GM19324 (cell line): ENCODE measurements around the gene BMPR1A.
"Not testable (repeated sequence)": the region's sequence is repeated elsewhere in the genome, so short reads cannot be mapped to it uniquely, and the experiment has no call there.

Experiments
- ATAC-seq: cut with Tn5 transposase; IDR thresholded peaks from one replicate; pipeline ENCODE4 v1.9.1; 2021; ENCODE audit warnings: mild to moderate bottlenecking, moderate library complexity; ENCODE audit not compliant: unreplicated experiment, low FRiP score

The BMPR1A gene

GRCh38 chr10:86728056-86728455 lies 28.4 kb upstream of the BMPR1A start:
- ATAC-seq: no peak

- no peak for ATAC-seq
These were observed 26.7 kb upstream of the BMPR1A start for GRCh38 chr10:86729677-86730076.

- ATAC-seq: no peak
These were observed 26.2 kb upstream of the BMPR1A start for GRCh38 chr10:86730227-86730626.

GRCh38 chr10:86732771-86733170 lies 23.6 kb upstream of the BMPR1A start:
- ATAC-seq: no peak

GRCh38 chr10:86733260-86733671 lies 23.2 kb upstream of the BMPR1A start:
- ATAC-seq: no peak

GRCh38 chr10:86734207-86734988 lies 22.0 kb upstream of the BMPR1A start:
- ATAC-seq: no peak

- not testable (repeated sequence) for ATAC-seq
These were observed 21.1 kb upstream of the BMPR1A start for GRCh38 chr10:86735278-86735677.

- ATAC-seq: no peak
These were observed 14.2 kb upstream of the BMPR1A start for GRCh38 chr10:86742230-86742629.

GRCh38 chr10:86744067-86744725 lies 12.2 kb upstream of the BMPR1A start:
- ATAC-seq: no peak

- no peak for ATAC-seq
These were observed 8.4 kb upstream of the BMPR1A start for GRCh38 chr10:86747796-86748581.

- ATAC-seq: no peak
These were observed 6.6 kb upstream of the BMPR1A start for GRCh38 chr10:86749854-86750253.

GRCh38 chr10:86751477-86751876 lies 4.9 kb upstream of the BMPR1A start:
- no peak for ATAC-seq

- no peak for ATAC-seq
These were observed 4.1 kb upstream of the BMPR1A start for GRCh38 chr10:86752311-86752710.

GRCh38 chr10:86753051-86753450 lies 3.4 kb upstream of the BMPR1A start:
- no peak for ATAC-seq

- no peak for ATAC-seq
These were observed 2.6 kb upstream of the BMPR1A start for GRCh38 chr10:86753638-86754434.

GRCh38 chr10:86755454-86755739 lies 1.0 kb upstream of the BMPR1A start:
- ATAC-seq: no peak

GRCh38 chr10:86755740-86756510 lies 494 bp upstream of the BMPR1A start:
- peak; percentile 85 for ATAC-seq

- no peak for ATAC-seq
These were observed 924 bp downstream of the BMPR1A start for GRCh38 chr10:86757113-86757972.
